Astrocyte (in vitro differentiated cells and primary cell): ENCODE data around the gene FAM174B. TPM values are rescaled to one million over a fixed set of nuclear protein-coding genes. Genes with fewer than 3 reads are reported as not detected.

Source experiments
- DNase-seq: peaks from one replicate; pipeline ENCODE4 v3.0.0-alpha.2; 2010; ENCODE audit warnings: low read depth
- FAIRE-seq: peaks from 2 replicates; lab custom pipeline; 2011; peaks lifted over from hg19 to GRCh38; lab: Jason Lieb, UNC
- H2AFZ ChIP-seq: 2 replicates; pipeline ENCODE4 v1.6.0; 2012; ENCODE audit warnings: low read depth, low read length, inconsistent platforms
- H3K27ac ChIP-seq: 2 replicates; pipeline ENCODE4 v1.5.1; 2011; ENCODE audit warnings: low read depth, low read length, inconsistent platforms
- H3K27me3 ChIP-seq: 2 replicates; pipeline ENCODE4 v1.6.0; 2011; ENCODE audit warnings: low read length, inconsistent platforms; ENCODE audit not compliant: insufficient read depth
- H3K36me3 ChIP-seq: 2 replicates; pipeline ENCODE4 v1.5.1; 2011; ENCODE audit warnings: low read length, inconsistent platforms; ENCODE audit not compliant: insufficient read depth
- H3K4me1 ChIP-seq: 2 replicates; pipeline ENCODE4 v1.5.1; 2011; ENCODE audit warnings: low read length, inconsistent platforms; ENCODE audit not compliant: insufficient read depth
- H3K4me2 ChIP-seq: 2 replicates; pipeline ENCODE4 v1.6.0; 2012; ENCODE audit warnings: low read length, inconsistent platforms
- H3K4me3 ChIP-seq: 2 replicates; pipeline ENCODE4 v1.5.1; 2011; ENCODE audit warnings: low read depth, mild to moderate bottlenecking, low read length, inconsistent platforms; ENCODE audit not compliant: insufficient read depth
- H3K79me2 ChIP-seq: 2 replicates; pipeline ENCODE4 v1.6.0; 2012; ENCODE audit warnings: mild to moderate bottlenecking, low read length, inconsistent platforms; ENCODE audit not compliant: insufficient read depth
- H3K9ac ChIP-seq: 2 replicates; pipeline ENCODE4 v1.6.0; 2012; ENCODE audit warnings: mild to moderate bottlenecking, low read length, inconsistent platforms
- H3K9me3 ChIP-seq: 2 replicates; pipeline ENCODE4 v1.5.1; 2012; ENCODE audit warnings: low read depth, mild to moderate bottlenecking, low read length, inconsistent platforms; ENCODE audit not compliant: insufficient read depth
- H4K20me1 ChIP-seq: 2 replicates; pipeline ENCODE4 v1.6.0; 2012; ENCODE audit warnings: low read length, inconsistent platforms; ENCODE audit not compliant: insufficient read depth
- H3K27ac Mint-ChIP-seq: one replicate; pipeline ENCODE4 v1.8.0; 2021; ENCODE audit warnings: mild to moderate bottlenecking, mixed read lengths; ENCODE audit not compliant: unreplicated experiment
- H3K27me3 Mint-ChIP-seq: one replicate; pipeline ENCODE4 v1.8.0; 2021; ENCODE audit warnings: low read depth, mixed read lengths; ENCODE audit not compliant: unreplicated experiment
- H3K36me3 Mint-ChIP-seq: one replicate; pipeline ENCODE4 v1.8.0; 2021; ENCODE audit warnings: low read depth, mixed read lengths; ENCODE audit not compliant: unreplicated experiment
- H3K4me1 Mint-ChIP-seq: one replicate; pipeline ENCODE4 v1.8.0; 2021; ENCODE audit warnings: low read depth, mixed read lengths; ENCODE audit not compliant: unreplicated experiment
- H3K4me3 Mint-ChIP-seq: one replicate; pipeline ENCODE4 v1.8.0; 2021; ENCODE audit warnings: mild to moderate bottlenecking, moderate library complexity, mixed read lengths; ENCODE audit not compliant: unreplicated experiment
- H3K9me3 Mint-ChIP-seq: one replicate; pipeline ENCODE4 v1.8.0; 2021; ENCODE audit warnings: mild to moderate bottlenecking, mixed read lengths; ENCODE audit not compliant: unreplicated experiment
- CTCF ChIP-seq: IDR thresholded peaks from 2 replicates; pipeline ENCODE4 v1.5.1; 2011; ENCODE audit warnings: low read depth, mild to moderate bottlenecking, inconsistent platforms, low read length, moderate library complexity; ENCODE audit not compliant: insufficient read depth
- EZH2 ChIP-seq: IDR thresholded peaks from 2 replicates; pipeline ENCODE4 v1.6.1; 2012; ENCODE audit warnings: mild to moderate bottlenecking, low read length, inconsistent platforms; ENCODE audit not compliant: insufficient read depth
- total RNA-seq: library from RNA; stranded (reverse); gene quantifications from 2 replicates; pipeline ENCODE4 v1.2.1, GENCODE V29; 2021

The FAM174B gene
- total RNA-seq, 1 donor from 2014 or later, result 11.2 TPM

- DNase-seq (no peak), FAIRE-seq (no peak)
- Histone ChIP-seq H3K4me2 (no peak overlapping the region), H2AFZ (no peak overlapping the region), H3K36me3 (no peaks in the 10 kb centered on the region), H3K79me2 (no peaks in the 10 kb centered on the region), H3K4me1 (peaks cover 3% of the 10 kb centered on the region), H3K27ac (no peak overlapping the region), H3K9ac (no peak overlapping the region), H3K9me3 (no peaks in the 10 kb centered on the region), H4K20me1 (no peaks in the 10 kb centered on the region), H3K27me3 (peaks cover 2% of the 10 kb centered on the region), H3K4me3 (no peak overlapping the region)
- Mint-ChIP-seq H3K27ac (no peak overlapping the region), H3K36me3 (peaks cover 9% of the 10 kb centered on the region), H3K9me3 (peaks cover 6% of the 10 kb centered on the region), H3K27me3 (no peaks in the 10 kb centered on the region), H3K4me1 (peaks cover 8% of the 10 kb centered on the region), H3K4me3 (no peak overlapping the region)
- no peak for TF ChIP-seq CTCF
- TF ChIP-seq EZH2, result no peak
Measured at GRCh38 chr15:92634671-92635201, 20.8 kb downstream of the FAM174B start.

DNA sequence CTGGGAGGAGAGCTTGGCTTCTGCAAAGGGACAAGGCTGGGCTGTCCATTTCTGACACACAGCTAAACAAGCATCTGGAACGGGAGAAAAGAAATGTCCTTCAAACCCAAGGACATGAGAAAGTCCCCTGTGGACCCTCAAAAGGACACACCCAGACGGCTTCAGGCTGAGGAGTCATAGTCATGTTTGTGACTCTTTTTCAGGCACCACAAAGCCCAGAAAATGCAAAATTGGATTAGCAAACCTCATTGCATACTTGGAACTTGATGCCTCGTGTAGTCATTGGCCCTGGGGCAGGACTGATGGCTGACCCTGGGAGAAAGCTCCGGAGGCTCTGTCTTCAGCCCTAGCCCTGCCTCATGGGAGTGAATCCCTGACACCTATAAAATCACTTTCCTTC is 21.5 kb downstream of the FAM174B start:
- Histone ChIP-seq H3K27ac (no peak overlapping the region), H3K36me3 (no peaks in the 10 kb centered on the region), H3K27me3 (peaks cover 2% of the 10 kb centered on the region), H2AFZ (no peak overlapping the region), H3K9ac (no peak overlapping the region), H3K79me2 (no peaks in the 10 kb centered on the region), H3K4me3 (no peak overlapping the region), H4K20me1 (no peaks in the 10 kb centered on the region), H3K9me3 (no peaks in the 10 kb centered on the region), H3K4me2 (no peak overlapping the region), H3K4me1 (peaks cover 3% of the 10 kb centered on the region)
- FAIRE-seq, result no peak
- peaks cover 4% of the 10 kb centered on the region for H3K9me3 Mint-ChIP-seq
- no peak overlapping the region for H3K27ac Mint-ChIP-seq
- no peak for DNase-seq
- no peak for TF ChIP-seq EZH2
- TF ChIP-seq CTCF, result no peak
- no peaks in the 10 kb centered on the region for H3K27me3 Mint-ChIP-seq
- peaks cover 8% of the 10 kb centered on the region for H3K4me1 Mint-ChIP-seq
- H3K4me3 Mint-ChIP-seq, result no peak overlapping the region
- H3K36me3 Mint-ChIP-seq, result peaks cover 9% of the 10 kb centered on the region

DNA sequence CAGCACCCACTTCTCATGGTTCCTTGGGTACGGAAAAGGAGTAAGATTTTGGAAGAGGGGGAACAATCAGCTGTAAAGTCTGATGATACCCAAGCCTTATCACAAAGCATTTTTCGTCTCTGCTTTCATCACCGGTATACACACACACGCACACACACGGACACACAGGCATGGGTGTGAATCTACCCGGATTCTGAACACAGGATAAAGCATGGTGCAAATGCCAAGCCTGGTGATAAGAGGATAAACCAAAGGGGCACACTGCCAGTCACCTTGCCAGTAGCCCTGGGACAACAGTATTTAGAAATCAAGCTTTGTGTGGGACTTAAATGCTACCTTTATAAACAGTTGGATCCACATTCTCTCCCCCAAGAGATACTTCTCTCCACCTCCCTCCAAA is 22.2 kb downstream of the FAM174B start:
- H3K4me3 ChIP-seq, result no peak overlapping the region
- no peaks in the 10 kb centered on the region for H4K20me1 ChIP-seq
- peaks cover 3% of the 10 kb centered on the region for H3K4me1 ChIP-seq
- H3K27me3 ChIP-seq, result peaks cover 2% of the 10 kb centered on the region
- Mint-ChIP-seq H3K4me3 (no peak overlapping the region), H3K27me3 (no peaks in the 10 kb centered on the region), H3K27ac (no peak overlapping the region), H3K9me3 (peaks cover 3% of the 10 kb centered on the region), H3K4me1 (peaks cover 8% of the 10 kb centered on the region), H3K36me3 (peaks cover 9% of the 10 kb centered on the region)
- no peak for FAIRE-seq
- DNase-seq, result no peak
- no peak overlapping the region for H3K27ac ChIP-seq
- TF ChIP-seq EZH2 (no peak), CTCF (no peak)
- no peak overlapping the region for H3K4me2 ChIP-seq
- no peak overlapping the region for H3K9ac ChIP-seq
- H3K79me2 ChIP-seq, result no peaks in the 10 kb centered on the region
- no peaks in the 10 kb centered on the region for H3K36me3 ChIP-seq
- no peaks in the 10 kb centered on the region for H3K9me3 ChIP-seq
- H2AFZ ChIP-seq, result no peak overlapping the region
